Esophagus squamous epithelium (tissue), 4 donors: ENCODE results near the gene NUCB1.

Experiments used
- CTCF ChIP-seq, 6 experiments: fragments of 450-650 bp in 4 of 6; fragments of 200-600 bp in 2 of 6; sonication (generic) in 2 of 6; IDR thresholded peaks; one replicate each; pipeline ENCODE4 v1.5.1; 2016 to 2019; ENCODE audit warnings: antibody characterized with exemption in 6 of 6, mild to moderate bottlenecking in 4 of 6, moderate library complexity in 4 of 6
- POLR2A ChIP-seq, 4 donors: fragments of 450-650 bp; IDR thresholded peaks; one replicate each; pipeline ENCODE4 v1.6.1; 2017; ENCODE audit warnings: antibody characterized with exemption in 4 of 4, mild to moderate bottlenecking in 4 of 4, moderate library complexity in 3 of 4

GRCh38 chr19:48868114-48868886 lies 31.8 kb upstream of the NUCB1 start, which contains the start of gene PLEKHA4:
- TF ChIP-seq CTCF (IDR thresholded peaks at IDR 0.05) (no peak), POLR2A (IDR thresholded peaks at IDR 0.05) (no peak)
